NCI-H2029 treated with DMSO at 0.1 percent for 48 hours (cell line): ENCODE results near the gene SAFB.

Experiments used
- DNase-seq: peaks from one replicate; lab custom pipeline; 2025; lab: John Stamatoyannopoulos, UW

The SAFB gene

GRCh38 chr19:5627395-5627904 is 4.6 kb downstream of the SAFB start:
- no peak for DNase-seq

DNA sequence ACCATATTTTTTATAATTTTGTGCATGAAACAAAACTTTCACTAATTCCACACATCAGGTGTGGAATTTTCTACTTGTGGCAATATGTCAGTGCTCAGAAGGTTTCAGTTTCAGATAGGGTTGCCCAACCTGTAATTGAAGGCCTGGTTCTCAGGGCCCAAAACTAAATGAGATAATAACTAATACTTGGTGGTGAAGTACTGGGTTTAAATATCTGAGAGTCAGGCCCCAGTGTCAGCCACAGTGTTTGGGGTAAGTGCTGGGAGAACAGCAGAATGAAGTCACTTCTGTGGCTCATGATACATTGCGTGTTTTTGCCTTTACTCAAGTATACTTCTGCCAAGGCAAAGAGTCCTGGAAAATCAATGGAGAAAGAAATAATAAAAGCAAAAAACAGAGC is 5.6 kb downstream of the SAFB start:
- DNase-seq = no peak

- DNase-seq = no peak
Observed at GRCh38 chr19:5628919-5629481, 6.1 kb downstream of the SAFB start.

DNA sequence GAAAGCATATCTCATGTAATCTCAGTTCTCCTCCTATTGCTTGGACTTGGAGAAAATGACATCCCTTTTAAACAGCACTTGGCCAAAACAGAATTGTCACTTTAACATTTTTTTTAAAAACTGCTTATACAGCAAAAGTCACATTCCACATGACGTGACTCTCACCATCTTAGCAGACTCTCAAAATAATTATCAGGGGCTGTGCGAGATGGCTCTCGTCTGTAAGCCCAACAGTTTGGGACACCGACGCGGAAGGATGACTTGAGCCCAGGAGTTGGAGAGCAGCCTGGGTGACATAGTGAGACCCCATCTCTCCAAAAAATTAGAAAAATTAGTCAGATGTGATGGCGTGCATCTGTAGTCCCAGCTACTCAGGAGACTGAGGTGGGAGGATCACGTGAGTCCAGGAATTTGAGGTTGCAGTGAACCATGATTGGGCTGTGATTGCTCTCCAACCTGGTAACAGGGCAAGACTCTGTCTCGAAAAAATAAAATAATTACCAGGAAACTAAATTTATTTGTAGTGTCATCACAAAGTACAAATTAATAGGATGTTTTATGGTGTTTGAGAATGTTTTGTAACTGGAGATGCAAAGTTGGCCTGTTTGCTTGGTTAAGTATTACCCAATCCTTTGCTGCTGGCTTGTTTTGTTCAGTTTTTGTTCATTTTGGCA is 8.8 kb downstream of the SAFB start:
- no peak for DNase-seq

DNA sequence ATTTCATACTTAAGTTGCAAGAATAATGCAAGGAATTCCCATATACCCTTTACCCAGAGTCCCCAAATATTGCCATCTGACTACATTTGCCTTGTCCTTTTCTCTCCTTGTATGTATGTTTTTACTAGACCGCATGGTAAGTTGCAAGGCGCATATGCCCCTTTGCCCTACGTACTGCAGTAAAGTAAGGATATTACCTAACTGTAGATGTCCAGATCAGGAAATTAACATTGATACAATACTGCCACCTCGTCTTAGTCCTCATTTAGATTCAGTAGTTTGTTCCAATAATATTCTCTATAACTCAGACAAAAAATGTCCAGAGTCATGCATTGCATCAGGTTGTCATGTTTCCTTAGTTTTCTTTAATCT is 9.3 kb downstream of the SAFB start:
- DNase-seq = no peak

- no peak for DNase-seq
Observed at GRCh38 chr19:5632657-5633056, 9.8 kb downstream of the SAFB start.

DNA sequence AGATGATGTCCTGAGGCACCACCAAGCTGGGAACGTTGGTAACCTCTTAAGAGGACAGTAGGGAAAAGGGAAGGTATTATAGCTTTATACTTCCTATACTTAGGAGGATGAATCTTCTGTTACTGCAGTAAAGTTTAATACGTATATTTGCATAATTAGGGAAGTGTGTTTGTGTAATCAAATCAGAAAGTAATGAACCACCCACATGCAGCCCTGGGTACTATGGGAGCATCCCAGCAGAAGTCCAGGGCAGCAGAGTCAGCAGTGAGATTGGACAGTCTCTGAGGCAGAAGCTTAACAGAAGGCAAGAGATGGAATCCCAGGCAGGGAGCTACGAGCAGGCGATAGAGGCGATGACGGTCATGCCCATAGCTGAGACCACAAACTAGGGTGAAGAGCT is 12.5 kb downstream of the SAFB start:
- no peak for DNase-seq

GRCh38 chr19:5637971-5638370 is 15.1 kb downstream of the SAFB start:
- DNase-seq = no peak

GRCh38 chr19:5641171-5641570 is 18.3 kb downstream of the SAFB start:
- DNase-seq = no peak

- DNase-seq = no peak
Observed at GRCh38 chr19:5642204-5642603, 19.3 kb downstream of the SAFB start.

DNA sequence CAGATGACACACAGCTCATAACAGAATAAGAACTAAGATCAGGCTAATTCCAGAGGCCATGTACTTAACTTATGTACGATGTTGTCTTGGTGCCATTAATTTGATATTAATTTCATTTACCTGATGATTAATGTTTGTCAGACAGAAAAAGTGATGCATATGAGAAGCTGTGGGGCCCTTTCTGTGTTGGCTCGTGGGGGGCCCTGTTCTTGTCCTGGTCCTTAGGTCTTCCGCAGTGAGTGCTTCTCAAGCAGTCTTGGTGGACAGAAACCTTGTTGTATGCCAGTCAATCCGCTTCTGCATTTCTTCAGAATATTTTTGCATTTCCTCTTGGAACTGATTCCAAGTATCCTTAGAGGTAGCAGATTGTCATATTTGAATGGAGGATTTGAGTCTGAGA is 20.2 kb downstream of the SAFB start:
- DNase-seq = no peak

DNA sequence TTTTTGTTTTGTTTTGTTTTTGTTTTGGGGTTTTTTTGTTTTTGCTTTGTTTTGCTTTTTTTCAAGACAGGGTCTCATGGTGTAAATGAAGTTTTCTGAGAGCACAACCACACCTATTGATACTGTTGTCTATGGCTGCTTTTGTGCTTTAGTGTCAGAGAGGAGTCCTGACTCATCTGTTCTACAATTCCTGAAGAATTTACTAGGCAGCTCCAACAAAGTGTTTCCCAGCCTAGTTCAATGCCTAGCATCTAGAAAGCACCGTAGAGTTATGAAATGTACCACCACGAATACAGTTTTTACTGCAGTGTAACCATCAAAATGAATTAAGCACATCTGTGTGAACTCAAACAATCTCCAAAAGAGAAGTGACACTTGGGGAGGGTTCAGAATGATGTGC is 21.2 kb downstream of the SAFB start:
- no peak for DNase-seq

GRCh38 chr19:5645409-5645808 is 22.5 kb downstream of the SAFB start:
- DNase-seq = peak; percentile 27

GRCh38 chr19:5646703-5647102 is 23.8 kb downstream of the SAFB start:
- no peak for DNase-seq

DNA sequence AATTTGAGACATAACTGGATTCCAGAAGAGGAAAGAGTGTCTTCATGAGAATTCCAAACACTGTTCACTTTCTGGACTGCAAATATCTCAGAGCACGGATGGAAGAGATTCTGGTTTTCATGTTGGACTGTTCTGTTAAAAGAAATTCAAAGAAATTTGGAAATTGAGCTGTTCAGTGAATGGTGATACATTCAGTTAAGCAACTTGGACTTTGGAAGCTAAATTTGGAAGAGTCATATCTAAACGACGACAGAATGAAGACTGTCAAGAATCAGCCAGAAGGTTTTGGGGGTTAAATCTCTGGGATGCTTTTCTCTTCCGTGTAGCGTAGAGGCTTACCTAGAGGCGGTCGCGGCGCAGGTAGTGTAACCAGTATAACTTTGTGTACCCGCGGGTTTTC is 25.6 kb downstream of the SAFB start:
- no peak for DNase-seq

DNA sequence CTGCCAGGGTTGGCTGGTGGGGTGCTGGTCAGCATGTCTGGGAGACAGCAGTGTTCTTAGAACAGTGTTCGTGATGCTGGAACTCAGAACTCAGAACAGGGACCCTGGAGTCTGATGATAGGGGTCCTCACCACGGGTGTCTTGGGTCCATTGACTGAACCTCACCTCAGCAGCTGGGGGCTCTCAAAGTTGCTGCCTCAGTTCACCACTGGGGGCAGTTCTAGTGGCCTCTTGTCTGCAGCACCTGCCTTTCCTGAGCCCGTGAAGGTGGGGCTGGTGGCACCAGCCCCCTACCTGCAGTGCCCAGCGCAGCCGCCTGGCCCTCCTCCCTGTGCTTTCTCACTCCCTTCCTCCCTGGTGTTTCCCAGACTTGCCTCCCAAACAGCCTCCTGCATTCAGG is 28.5 kb downstream of the SAFB start:
- DNase-seq = no peak

DNA sequence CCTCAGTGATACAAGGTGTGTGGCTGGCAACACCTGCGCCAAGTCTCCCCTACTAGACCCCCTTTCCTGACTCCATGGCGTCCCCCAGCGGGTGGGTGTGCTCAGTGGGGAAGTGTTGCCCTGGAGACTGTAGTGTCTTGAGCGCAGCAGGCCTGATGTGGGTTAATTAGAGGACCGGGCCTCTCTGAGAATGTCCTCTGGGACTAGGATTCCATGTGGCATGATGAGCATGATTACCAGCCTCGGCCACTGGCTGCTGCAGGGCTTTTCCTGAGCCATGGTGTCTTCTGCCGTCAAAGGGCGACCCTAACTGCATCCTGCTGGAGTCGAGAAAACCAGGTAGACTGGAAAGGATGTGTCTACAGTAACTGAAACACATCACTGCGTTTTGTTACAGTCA is 29.4 kb downstream of the SAFB start:
- no peak for DNase-seq

- DNase-seq = no peak
Observed at GRCh38 chr19:5654931-5655330, 32.0 kb downstream of the SAFB start.

GRCh38 chr19:5655412-5655811 is 32.5 kb downstream of the SAFB start:
- no peak for DNase-seq

GRCh38 chr19:5661483-5661882 is 38.6 kb downstream of the SAFB start:
- no peak for DNase-seq

DNA sequence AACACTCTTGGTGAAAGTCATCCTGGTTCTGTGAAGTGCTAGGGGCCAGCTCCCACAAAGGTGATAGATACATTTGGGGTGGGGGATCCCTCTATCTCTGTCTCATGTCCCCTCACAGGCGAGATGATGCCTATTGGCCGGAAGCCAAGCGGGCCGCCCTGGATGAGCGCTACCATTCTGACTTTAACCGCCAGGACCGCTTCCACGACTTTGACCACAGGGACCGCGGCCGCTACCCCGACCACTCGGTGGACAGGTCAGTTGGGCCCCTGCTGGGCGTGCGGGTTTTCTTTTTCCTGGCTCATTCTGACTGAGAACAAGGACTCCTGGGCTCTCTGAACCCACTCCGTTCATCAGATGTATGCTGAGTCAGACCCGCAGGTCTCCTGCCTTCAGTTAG is 41.0 kb downstream of the SAFB start:
- DNase-seq = no peak

DNA sequence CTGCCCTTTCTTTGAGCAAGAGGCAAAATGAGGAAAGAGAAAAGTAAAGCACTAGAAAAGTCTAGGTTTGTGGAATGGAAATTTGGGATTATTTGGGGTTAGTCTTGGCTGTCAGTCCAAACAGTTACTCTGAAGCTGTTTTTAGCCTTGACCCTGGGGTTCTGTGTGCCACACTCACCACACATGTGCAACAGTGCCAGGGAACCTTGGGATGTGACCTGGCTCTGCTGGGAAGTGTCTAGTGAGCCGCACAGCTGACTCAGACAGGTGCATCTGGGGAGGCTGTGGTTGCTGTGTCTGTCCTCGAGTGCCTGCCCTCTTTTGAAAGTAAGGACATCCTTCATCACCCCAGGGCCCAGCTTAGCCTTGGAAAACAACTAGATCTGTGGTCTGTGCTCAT is 41.6 kb downstream of the SAFB start:
- no peak for DNase-seq

DNA sequence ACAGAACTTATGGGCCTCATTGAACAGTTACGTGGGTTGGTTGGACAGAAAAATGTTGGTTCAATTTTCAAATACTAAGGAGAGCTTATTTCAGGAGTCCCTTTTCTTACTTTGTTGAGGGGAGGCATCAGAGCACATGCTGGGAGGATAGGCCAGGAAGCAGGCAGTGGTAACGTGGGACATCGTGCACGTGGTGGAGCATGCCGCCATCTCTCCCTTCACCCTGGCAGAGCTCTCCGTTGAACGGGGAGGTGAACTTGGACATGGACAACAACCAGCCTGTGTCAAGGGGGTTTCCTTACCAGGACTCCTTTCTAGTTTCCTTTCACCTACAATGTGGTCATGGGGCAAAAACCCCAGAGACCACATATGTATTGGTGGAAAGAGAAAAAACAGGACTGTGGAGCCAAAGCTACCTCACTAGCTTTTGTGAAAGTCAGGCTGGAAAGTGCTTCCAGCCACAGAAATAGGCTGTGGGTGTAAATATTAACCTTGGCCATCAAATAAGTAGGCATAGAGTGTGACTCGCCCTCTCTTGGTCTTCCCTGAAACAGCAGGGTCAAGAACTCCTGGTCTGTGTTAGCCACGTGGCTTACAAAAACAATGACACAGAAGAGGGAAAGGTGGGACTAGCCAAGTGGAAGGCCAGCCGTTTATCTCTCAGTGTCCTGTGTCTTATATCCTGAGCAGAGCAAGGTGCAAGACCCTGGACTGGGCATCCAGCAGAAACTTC is 43.1 kb downstream of the SAFB start:
- DNase-seq = no peak
